ENCODE results near the gene MAPK7.
A peak's percentile ranks its signal among the peaks of the same experiment; 100 is the strongest.

DNA sequence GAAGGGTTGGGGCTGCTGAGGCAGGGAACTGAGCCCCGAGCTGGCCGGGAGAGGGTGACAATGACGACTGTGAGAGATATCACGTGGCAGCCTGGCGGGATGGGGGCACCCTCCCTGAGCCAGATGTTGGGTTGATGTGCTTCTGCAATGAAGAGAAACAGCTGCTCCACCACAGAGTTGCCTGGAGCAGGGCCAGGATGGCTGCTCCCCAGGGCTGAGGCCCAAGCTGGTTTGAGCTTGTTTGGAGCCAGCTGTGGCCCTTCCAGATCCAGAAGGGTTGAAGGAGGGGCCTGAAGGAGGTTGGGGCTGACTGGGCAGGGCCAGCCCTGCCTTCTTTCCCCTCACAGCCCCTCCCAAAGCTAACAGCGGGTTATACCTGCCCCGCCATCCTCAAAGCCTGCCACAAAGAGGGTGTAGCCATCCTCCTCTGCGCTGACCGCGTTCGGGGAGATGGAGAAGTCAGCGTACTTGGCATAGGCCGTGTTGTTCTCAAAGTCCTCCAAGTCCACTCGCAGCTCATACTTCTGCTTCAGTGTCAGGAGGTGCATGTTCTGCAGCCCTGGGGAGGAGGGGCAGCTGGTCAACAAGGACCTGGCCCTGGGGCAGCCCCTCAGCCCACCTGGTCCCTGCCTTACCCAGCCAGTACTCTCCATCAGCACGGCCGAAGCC is 6.6 kb downstream of the MAPK7 start:
- TF ChIP-seq POLR2AphosphoS5 (IDR thresholded peaks at IDR 0.05; ENCODE audit: borderline replicate concordance, low read depth, low read length) (peak; percentile 56), EZH2 (IDR thresholded peaks at IDR 0.05) (no peak)
